ENCODE measurements around the gene DMRT3. TPM values are rescaled to one million over a fixed set of nuclear protein-coding genes. Genes with fewer than 3 reads are reported as not detected.

The DMRT3 gene
- total and polyA plus RNA-seq, 2 donors (not counting 1 experiment from before 2014, with no cell fraction given): not detected

GRCh38 chr9:980640-981039 is 4.2 kb downstream of the DMRT3 start:
- H3K27me3 Mint-ChIP-seq: peaks cover 64% of the 10 kb centered on the region
- no peaks in the 10 kb centered on the region for H3K79me2 ChIP-seq (ENCODE audit: control insufficient read depth, insufficient read depth, low read length)
- CTCF ChIA-PET: interaction anchor here (1.0 kb wide), 1 partner anchor 17 kb away, joined by 3 read pairs; no protein-coding TSS in a partner anchor
- no peak overlapping the region for H2AFZ ChIP-seq (ENCODE audit: insufficient read depth, low read depth, low read length, poor library complexity, severe bottlenecking)
- no peak overlapping the region for H3K27ac Mint-ChIP-seq
- POLR2A ChIA-PET: no interaction called here
- intact Hi-C loops (cut with micrococcal nuclease): no loop called here
- no peaks in the 10 kb centered on the region for H4K20me1 ChIP-seq (ENCODE audit: control insufficient read depth, insufficient read depth, low read length, poor library complexity, severe bottlenecking)
- no peak for TF ChIP-seq EZH2 (IDR thresholded peaks at IDR 0.05; ENCODE audit: borderline replicate concordance, insufficient read depth, low read depth, low read length, poor library complexity, severe bottlenecking)
- no peak for TF ChIP-seq CTCF (IDR thresholded peaks at IDR 0.05)
- peaks cover 0 to 11% (median 0%) of the 10 kb centered on the region in 3 donors for H3K9me3 ChIP-seq (ENCODE audit: control extremely low read depth in 1 of 3, control insufficient read depth in 2 of 3, insufficient read depth in 1 of 3, low read length in 2 of 3)
- DNase-seq: no peak
- H3K27ac ChIP-seq (ENCODE audit: low read length in 2 of 2): no peak overlapping the region
- peaks cover 0 to 51% (median 37%) of the 10 kb centered on the region in 4 experiments for H3K27me3 ChIP-seq (replicated peaks in 1 of 4; ENCODE audit: control extremely low read depth in 1 of 4, control insufficient read depth in 3 of 4, insufficient read depth in 4 of 4, low read length in 3 of 4)
- H3K9ac ChIP-seq (ENCODE audit: low read length): no peak overlapping the region
- H3K4me1 Mint-ChIP-seq: no peaks in the 10 kb centered on the region
- H3K36me3 ChIP-seq (replicated peaks in 1 of 2; ENCODE audit: control extremely low read depth in 1 of 2, control insufficient read depth in 1 of 2, extremely low read depth in 1 of 2, insufficient read depth in 2 of 2, low read length in 1 of 2): no peaks in the 10 kb centered on the region
- ATAC-seq (ENCODE audit: low read depth): no peak
- no peaks in the 10 kb centered on the region for H3K9me3 Mint-ChIP-seq (ENCODE audit: insufficient read depth)
- no peak overlapping the region for H3K4me2 ChIP-seq (replicated peaks; ENCODE audit: low read depth, low read length, poor library complexity, severe bottlenecking)
- peaks cover 3 to 5% of the 10 kb centered on the region in 2 donors for H3K4me1 ChIP-seq (ENCODE audit: control insufficient read depth in 2 of 2, insufficient read depth in 2 of 2, low read length in 2 of 2)
- no peak overlapping the region for H3K4me3 Mint-ChIP-seq
- no peak overlapping the region for H3K4me3 ChIP-seq (ENCODE audit: control extremely low read depth in 1 of 5, extremely low read depth in 1 of 5, insufficient read depth in 1 of 5, low read depth in 2 of 5, low read length in 4 of 5)
- WGBS (ENCODE audit: insufficient coverage): no CpG with 5 or more reads among the region's 4 CpGs

GRCh38 chr9:981491-981898 is 5.0 kb downstream of the DMRT3 start:
- no peak overlapping the region for H3K4me3 Mint-ChIP-seq
- no peak for DNase-seq
- H3K4me2 ChIP-seq (replicated peaks; ENCODE audit: low read depth, low read length, poor library complexity, severe bottlenecking): no peak overlapping the region
- CTCF ChIA-PET: interaction anchor here (1.0 kb wide), 1 partner anchor 18 kb away, joined by 3 read pairs; no protein-coding TSS in a partner anchor
- TF ChIP-seq CTCF (IDR thresholded peaks at IDR 0.05): no peak
- TF ChIP-seq EZH2 (IDR thresholded peaks at IDR 0.05; ENCODE audit: borderline replicate concordance, insufficient read depth, low read depth, low read length, poor library complexity, severe bottlenecking): no peak
- H3K27me3 ChIP-seq (replicated peaks in 1 of 4; ENCODE audit: control extremely low read depth in 1 of 4, control insufficient read depth in 3 of 4, insufficient read depth in 4 of 4, low read length in 3 of 4): peaks cover 0 to 44% (median 31%) of the 10 kb centered on the region in 4 experiments
- whole genome bisulfite sequencing (ENCODE audit: insufficient coverage): 14% methylated on average over 15 of the region's 16 CpGs
- no peak overlapping the region for H3K27ac Mint-ChIP-seq
- H3K4me1 Mint-ChIP-seq: no peaks in the 10 kb centered on the region
- no peaks in the 10 kb centered on the region for H4K20me1 ChIP-seq (ENCODE audit: control insufficient read depth, insufficient read depth, low read length, poor library complexity, severe bottlenecking)
- POLR2A ChIA-PET: no interaction called here
- no peak overlapping the region for H3K9ac ChIP-seq (ENCODE audit: low read length)
- H3K27ac ChIP-seq (ENCODE audit: low read length in 2 of 2): no peak overlapping the region
- H3K79me2 ChIP-seq (ENCODE audit: control insufficient read depth, insufficient read depth, low read length): no peaks in the 10 kb centered on the region
- H3K4me1 ChIP-seq (ENCODE audit: control insufficient read depth in 2 of 2, insufficient read depth in 2 of 2, low read length in 2 of 2): peaks cover 0 to 3% of the 10 kb centered on the region in 2 donors
- no peak overlapping the region for H2AFZ ChIP-seq (ENCODE audit: insufficient read depth, low read depth, low read length, poor library complexity, severe bottlenecking)
- H3K36me3 ChIP-seq (replicated peaks in 1 of 2; ENCODE audit: control extremely low read depth in 1 of 2, control insufficient read depth in 1 of 2, extremely low read depth in 1 of 2, insufficient read depth in 2 of 2, low read length in 1 of 2): no peaks in the 10 kb centered on the region
- H3K9me3 ChIP-seq (ENCODE audit: control extremely low read depth in 1 of 3, control insufficient read depth in 2 of 3, insufficient read depth in 1 of 3, low read length in 2 of 3): peaks cover 0 to 5% (median 0%) of the 10 kb centered on the region in 3 donors
- peaks cover 68% of the 10 kb centered on the region for H3K27me3 Mint-ChIP-seq
- intact Hi-C loops (cut with micrococcal nuclease): no loop called here
- no peaks in the 10 kb centered on the region for H3K9me3 Mint-ChIP-seq (ENCODE audit: insufficient read depth)
- H3K4me3 ChIP-seq (ENCODE audit: control extremely low read depth in 1 of 5, extremely low read depth in 1 of 5, insufficient read depth in 1 of 5, low read depth in 2 of 5, low read length in 4 of 5): no peak overlapping the region
- no peak for ATAC-seq (ENCODE audit: low read depth)

Data from B cell (primary cell).